ENCODE data around the gene NRSN2.

The NRSN2 gene

DNA sequence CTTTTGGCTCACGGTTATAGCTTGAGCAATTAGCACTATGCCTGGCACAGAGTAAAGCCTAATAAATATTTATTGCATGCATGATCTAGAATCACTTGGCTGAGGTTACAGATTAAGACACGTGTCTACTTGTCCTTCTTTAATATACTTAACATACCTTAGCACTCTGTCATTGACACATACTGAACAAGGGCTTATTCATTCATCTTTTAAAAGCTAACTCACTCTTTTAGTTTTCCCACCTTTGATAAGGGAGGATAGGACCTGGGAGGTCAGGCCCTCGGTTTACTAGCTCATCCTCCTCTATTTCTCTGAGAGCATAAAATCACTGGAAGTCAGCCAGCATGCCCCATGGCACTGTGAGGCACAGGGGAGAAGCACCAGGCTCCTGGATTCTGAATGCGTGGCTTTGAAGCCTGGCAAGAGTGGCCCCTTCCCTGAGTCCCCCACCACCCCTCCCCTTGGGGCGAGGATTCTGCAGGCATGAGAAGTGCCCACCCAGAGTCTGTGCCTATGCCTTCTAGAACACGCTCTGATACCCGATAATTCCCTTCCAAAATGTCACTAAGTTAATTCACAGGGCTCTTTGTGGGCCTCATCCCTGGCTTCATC, 38.4 kb upstream of the NRSN2 start:
- no peak overlapping the region for H3K4me3 ChIP-seq
- H3K27ac ChIP-seq = peak overlapping the region in 1 of 2 donors; percentile 90
- TF ChIP-seq, protein P1, sequence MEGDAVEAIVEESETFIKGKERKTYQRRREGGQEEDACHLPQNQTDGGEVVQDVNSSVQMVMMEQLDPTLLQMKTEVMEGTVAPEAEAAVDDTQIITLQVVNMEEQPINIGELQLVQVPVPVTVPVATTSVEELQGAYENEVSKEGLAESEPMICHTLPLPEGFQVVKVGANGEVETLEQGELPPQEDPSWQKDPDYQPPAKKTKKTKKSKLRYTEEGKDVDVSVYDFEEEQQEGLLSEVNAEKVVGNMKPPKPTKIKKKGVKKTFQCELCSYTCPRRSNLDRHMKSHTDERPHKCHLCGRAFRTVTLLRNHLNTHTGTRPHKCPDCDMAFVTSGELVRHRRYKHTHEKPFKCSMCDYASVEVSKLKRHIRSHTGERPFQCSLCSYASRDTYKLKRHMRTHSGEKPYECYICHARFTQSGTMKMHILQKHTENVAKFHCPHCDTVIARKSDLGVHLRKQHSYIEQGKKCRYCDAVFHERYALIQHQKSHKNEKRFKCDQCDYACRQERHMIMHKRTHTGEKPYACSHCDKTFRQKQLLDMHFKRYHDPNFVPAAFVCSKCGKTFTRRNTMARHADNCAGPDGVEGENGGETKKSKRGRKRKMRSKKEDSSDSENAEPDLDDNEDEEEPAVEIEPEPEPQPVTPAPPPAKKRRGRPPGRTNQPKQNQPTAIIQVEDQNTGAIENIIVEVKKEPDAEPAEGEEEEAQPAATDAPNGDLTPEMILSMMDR (IDR thresholded peaks at IDR 0.05) = no peak
- no peak for DNase-seq (ENCODE audit: low spot score)

DNA sequence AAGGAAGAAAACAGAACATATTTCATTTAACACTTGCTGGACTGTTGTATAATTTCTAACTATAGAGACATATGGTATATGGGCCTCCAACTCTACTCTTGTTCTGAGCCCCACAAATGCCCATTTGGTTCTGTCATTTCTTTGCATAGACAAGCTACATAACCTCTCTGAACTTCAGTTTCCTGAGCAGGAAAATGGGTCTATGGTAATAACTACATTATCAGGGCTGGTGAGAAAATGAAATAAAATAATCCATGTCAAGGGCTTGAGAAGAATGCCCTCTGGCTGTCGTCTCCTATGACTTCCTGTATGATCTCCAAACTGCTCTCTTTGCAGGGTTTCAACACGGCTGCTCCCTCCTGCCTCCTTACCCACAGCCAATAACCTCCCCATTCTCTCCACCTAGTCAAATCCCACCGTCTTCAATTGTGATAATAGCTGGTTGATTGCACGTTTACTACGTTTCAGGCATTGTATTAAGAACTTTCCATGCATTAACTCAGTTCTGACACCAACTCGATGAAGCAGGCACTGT, 37.5 kb upstream of the NRSN2 start:
- peak overlapping the region; percentile 76 for H3K4me3 ChIP-seq
- peak overlapping the region; percentile 60 to 90 for H3K27ac ChIP-seq
- DNase-seq (ENCODE audit: low spot score) = no peak
- TF ChIP-seq, protein P1 (IDR thresholded peaks at IDR 0.05) = no peak

DNA sequence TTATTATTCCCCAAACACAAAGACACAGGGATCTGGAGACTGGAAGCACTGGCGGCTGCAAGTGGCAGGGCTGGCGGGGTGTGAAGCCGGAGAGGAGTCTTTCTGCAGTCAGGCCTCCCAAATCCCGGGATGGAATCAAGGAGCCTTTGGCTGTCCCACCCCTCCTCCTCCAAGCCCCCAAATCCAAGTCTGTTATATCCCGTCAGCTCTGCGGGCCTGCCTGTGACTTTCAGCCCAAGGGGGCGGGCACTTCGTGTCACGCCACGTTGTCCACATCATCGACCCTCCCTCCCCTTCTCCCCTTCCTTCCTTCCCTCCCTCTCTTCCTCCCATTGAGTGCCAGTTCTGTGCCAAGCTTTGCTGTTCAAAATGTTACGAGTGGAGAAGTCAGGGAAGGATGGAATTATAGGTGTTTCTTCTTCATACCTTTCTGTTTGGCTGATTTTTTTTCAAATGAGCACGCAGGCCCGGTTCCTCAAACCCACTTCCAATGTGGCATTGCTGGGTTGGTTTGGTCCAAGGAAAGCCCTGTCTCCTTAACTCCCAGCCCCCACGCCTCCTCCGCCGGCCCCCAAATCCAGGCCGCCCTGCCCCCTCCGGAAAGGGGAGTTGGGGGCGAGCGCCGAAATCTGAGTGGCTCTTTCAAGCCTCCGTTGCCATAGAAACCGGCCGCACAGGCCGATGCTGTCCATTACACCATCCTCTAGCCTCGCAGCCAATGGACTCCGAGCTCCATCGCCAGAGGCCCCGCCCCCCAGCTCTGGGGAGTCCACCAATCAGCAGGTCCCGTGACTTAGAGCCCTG, 36.9 kb upstream of the NRSN2 start:
- peak overlapping the region; percentile 76 for H3K4me3 ChIP-seq
- DNase-seq (ENCODE audit: low spot score) = peak; percentile 99
- peak overlapping the region; percentile 60 to 90 for H3K27ac ChIP-seq
- TF ChIP-seq, protein P1 (IDR thresholded peaks at IDR 0.05) = no peak

DNA sequence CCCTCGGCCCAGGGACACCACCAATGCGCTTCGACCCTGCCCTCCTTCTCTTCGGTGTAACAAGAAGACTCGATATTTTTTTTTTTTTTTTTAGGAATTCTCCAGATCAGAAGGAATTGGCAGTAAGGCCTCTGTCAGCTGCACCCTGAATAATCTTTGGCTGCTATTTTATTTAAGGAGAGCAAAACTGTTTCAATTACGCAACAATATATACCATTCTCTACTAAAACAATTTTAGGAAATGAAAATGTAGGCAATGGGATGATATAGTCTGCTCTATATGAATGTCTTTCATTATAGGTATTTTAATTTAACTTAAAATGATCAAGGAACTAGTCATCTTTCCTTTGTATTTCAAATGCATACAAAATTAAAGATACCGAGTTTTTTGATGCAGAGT, 36.3 kb upstream of the NRSN2 start:
- TF ChIP-seq, protein P1 (IDR thresholded peaks at IDR 0.05) = no peak
- no peak for DNase-seq (ENCODE audit: low spot score)
- H3K27ac ChIP-seq = peak overlapping the region; percentile 60 to 66
- peak overlapping the region; percentile 76 for H3K4me3 ChIP-seq

DNA sequence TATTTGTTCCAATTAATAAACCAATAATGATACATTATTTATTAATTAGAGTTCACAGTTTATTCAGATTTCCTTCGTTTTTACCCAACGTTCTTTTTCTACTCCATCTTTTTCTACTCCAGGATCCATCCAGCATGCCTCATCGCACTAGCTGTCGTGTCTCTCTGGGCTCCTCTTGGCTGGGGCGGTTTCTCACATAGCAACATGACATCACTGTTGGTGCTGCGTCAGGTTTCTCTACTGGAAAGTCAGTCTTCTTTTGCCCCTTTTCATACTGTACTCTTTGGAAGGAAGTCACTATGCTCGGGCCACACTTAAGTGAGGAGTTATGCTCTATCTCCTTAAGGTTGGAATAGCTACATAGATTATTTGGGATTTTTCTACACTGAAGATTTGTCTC, 35.3 kb upstream of the NRSN2 start:
- H3K4me3 ChIP-seq = no peak overlapping the region

DNA sequence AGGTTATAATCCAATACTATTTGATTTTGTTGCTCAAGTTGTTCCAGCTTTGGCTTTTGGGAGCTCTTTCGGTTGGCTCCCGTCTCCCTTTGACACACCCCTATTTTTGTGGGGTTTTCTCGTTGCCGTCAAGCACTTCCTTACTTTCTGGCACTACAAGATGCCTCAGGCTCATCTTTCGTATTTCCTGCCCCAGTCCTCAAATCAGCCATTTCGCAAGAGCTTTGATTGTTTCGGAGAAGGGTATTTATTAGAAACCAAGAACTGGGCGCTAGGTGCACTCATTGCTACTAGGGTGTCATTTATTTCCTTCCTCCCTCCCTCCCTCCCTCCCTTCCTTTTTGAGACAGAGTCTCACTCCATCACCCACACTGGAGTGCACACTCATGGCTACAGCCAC, 34.8 kb upstream of the NRSN2 start:
- TF ChIP-seq, protein P1 (IDR thresholded peaks at IDR 0.05) = no peak

More for the DNA sequence above, 35.3 kb upstream of the NRSN2 start:
- no peak for DNase-seq (ENCODE audit: low spot score)
- no peak overlapping the region for H3K27ac ChIP-seq
- TF ChIP-seq, protein P1 (IDR thresholded peaks at IDR 0.05) = no peak

More for the DNA sequence above, 34.8 kb upstream of the NRSN2 start:
- H3K27ac ChIP-seq = no peak overlapping the region
- H3K4me3 ChIP-seq = no peak overlapping the region
- DNase-seq (ENCODE audit: low spot score) = no peak

Measured in coronary artery (tissue), 2 donors.